Lower leg skin (tissue), 3 donors: ENCODE results near the gene PPM1K.

Source experiments
- POLR2A ChIP-seq, 2 donors: fragments of 450-650 bp; IDR thresholded peaks; one replicate each; pipeline ENCODE4 v1.6.1; 2016 to 2017; ENCODE audit warnings: antibody characterized with exemption in 2 of 2, mild to moderate bottlenecking in 1 of 2, moderate library complexity in 1 of 2
- TF ChIP-seq, protein P1 (sequence below), 3 donors: fragments of 450-650 bp; IDR thresholded peaks; one replicate each; pipeline ENCODE4 v1.5.1; 2016; ENCODE audit warnings: antibody characterized with exemption in 3 of 3, mild to moderate bottlenecking in 3 of 3, moderate library complexity in 2 of 3

- TF ChIP-seq, protein P1, sequence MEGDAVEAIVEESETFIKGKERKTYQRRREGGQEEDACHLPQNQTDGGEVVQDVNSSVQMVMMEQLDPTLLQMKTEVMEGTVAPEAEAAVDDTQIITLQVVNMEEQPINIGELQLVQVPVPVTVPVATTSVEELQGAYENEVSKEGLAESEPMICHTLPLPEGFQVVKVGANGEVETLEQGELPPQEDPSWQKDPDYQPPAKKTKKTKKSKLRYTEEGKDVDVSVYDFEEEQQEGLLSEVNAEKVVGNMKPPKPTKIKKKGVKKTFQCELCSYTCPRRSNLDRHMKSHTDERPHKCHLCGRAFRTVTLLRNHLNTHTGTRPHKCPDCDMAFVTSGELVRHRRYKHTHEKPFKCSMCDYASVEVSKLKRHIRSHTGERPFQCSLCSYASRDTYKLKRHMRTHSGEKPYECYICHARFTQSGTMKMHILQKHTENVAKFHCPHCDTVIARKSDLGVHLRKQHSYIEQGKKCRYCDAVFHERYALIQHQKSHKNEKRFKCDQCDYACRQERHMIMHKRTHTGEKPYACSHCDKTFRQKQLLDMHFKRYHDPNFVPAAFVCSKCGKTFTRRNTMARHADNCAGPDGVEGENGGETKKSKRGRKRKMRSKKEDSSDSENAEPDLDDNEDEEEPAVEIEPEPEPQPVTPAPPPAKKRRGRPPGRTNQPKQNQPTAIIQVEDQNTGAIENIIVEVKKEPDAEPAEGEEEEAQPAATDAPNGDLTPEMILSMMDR (IDR thresholded peaks at IDR 0.05), result no peak
- TF ChIP-seq POLR2A (IDR thresholded peaks at IDR 0.05), result no peak
Observed at GRCh38 chr4:88215351-88215750, 69.0 kb downstream of the PPM1K start.
